ENCODE results near the gene UNC5C. TPM values are rescaled to one million over a fixed set of nuclear protein-coding genes. Genes with fewer than 3 reads are reported as not detected.

Gene UNC5C
- total and polyA plus RNA-seq, 2 of the 4 experiments (the other 2 are of a cell fraction), result under 0.01 TPM

DNA sequence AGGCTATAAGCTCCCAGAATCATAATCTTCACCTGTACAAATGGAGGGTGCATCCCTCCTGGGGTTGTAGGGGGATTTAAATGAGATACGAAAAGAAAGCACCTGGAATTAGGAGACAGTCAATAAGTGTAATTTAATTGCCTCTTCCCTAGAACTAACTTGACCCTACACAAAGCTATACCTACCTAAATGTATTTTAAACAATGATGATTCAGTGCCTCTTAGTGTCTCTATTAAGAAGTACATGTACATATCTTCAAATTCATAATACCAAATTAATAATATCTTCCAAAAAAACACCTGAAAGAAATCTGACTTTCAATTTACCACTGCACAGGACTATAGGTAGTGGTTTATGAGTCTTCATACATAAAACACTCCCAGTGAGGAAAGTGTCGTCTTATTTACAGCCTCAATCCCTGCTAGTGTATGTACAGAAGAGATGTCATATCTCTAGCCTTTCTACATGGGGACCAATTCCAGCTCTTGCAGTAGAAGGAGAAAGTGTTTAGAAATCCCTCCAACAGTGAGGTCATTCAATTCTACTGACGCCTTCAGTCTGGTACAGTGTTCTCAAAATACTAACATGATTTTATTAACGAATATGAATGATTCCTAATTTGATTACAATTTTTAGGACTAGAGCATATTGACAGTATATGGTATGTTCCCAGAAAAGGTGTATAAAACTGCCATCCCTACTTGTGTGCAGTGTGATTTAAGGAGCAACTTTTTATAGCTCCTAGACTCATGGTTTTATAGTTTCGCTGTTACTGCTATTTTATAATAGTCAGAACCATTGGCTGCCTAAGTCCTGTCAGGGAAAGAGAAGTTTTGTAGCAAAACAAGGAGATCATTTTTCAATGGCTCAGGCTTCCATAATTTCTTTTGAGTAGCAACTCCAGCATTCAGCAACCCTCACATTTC, 282.7 kb downstream of the UNC5C start:
- no peaks in the 10 kb centered on the region for H3K36me3 ChIP-seq (ENCODE audit: control insufficient read depth, insufficient read depth, low read length)
- no peak overlapping the region for H2BK20ac ChIP-seq (ENCODE audit: low read depth, low read length)
- H2BK120ac ChIP-seq (ENCODE audit: low read depth, low read length), result no peak overlapping the region
- no peaks in the 10 kb centered on the region for H3K9me1 ChIP-seq (ENCODE audit: insufficient read depth, low read length)
- ChIA-PET POLR2A (ENCODE audit: unreplicated experiment) (no interaction called here), CTCF (no interaction called here)
- H3K56ac ChIP-seq (ENCODE audit: extremely low read depth, insufficient read depth, low read length), result no peak overlapping the region
- H4K91ac ChIP-seq (ENCODE audit: insufficient read depth, low read depth, low read length), result no peak overlapping the region
- H4K20me1 ChIP-seq (ENCODE audit: insufficient read depth, low read length), result no peaks in the 10 kb centered on the region
- no peak overlapping the region for H3K14ac ChIP-seq (replicated peaks; ENCODE audit: low read depth, low read length)
- H2AFZ ChIP-seq (replicated peaks; ENCODE audit: low read length, poor library complexity), result no peak overlapping the region
- no peak overlapping the region for H3K4ac ChIP-seq (ENCODE audit: low read depth, low read length)
- DNase-seq (no peak), ATAC-seq (ENCODE audit: low read depth) (no peak)
- no peak overlapping the region for H3K9ac ChIP-seq (ENCODE audit: low read depth, low read length)
- H3K27ac ChIP-seq (ENCODE audit: insufficient read depth, low read length), result no peak overlapping the region
- dilution Hi-C loops (cut with HindIII; ENCODE audit: low sequenced_read_pairs, unreplicated experiment), result no loop called here
- intact Hi-C loops (cut with micrococcal nuclease), result no loop called here
- no peak overlapping the region for H2AK9ac ChIP-seq (replicated peaks; ENCODE audit: low read depth, low read length, poor library complexity)
- H3K4me2 ChIP-seq (ENCODE audit: low read depth, low read length), result no peak overlapping the region
- no TSS peak for BruUV-seq (replicated peaks)
- no peak overlapping the region for H2AK5ac ChIP-seq (ENCODE audit: low read depth, low read length)
- in situ Hi-C loops (cut with MboI; ENCODE audit: low sequenced_read_pairs), result no loop called here
- H3K79me1 ChIP-seq (ENCODE audit: low read depth in 1 of 2, low read length in 2 of 2), result no peaks in the 10 kb centered on the region
- no peak overlapping the region for H4K5ac ChIP-seq (ENCODE audit: low read depth, low read length)
- WGBS, 2 experiments (ENCODE audit: extremely low coverage in 2 of 2, insufficient read length in 1 of 2), result no CpG with 5 or more reads among the region's 5 CpGs
- no peak overlapping the region for H3K4me3 ChIP-seq (ENCODE audit: insufficient read depth, low read depth, low read length)
- no peak overlapping the region for H4K8ac ChIP-seq (ENCODE audit: low read depth in 2 of 2, low read length in 2 of 2)
- H2BK15ac ChIP-seq (ENCODE audit: low read depth, low read length), result no peak overlapping the region
- no peak overlapping the region for H2BK5ac ChIP-seq (ENCODE audit: low read depth, low read length, poor library complexity, severe bottlenecking)
- no peaks in the 10 kb centered on the region for H3K4me1 ChIP-seq (ENCODE audit: control insufficient read depth, insufficient read depth, low read length)
- no peaks in the 10 kb centered on the region for H3K27me3 ChIP-seq (ENCODE audit: control insufficient read depth, insufficient read depth, low read length)
- H3K18ac ChIP-seq (ENCODE audit: low read depth, low read length), result no peak overlapping the region
- H3K9me3 ChIP-seq (ENCODE audit: control insufficient read depth, insufficient read depth, low read length), result no peaks in the 10 kb centered on the region
- no peak overlapping the region for H3K23ac ChIP-seq (ENCODE audit: low read depth, low read length)
- no peak for TF ChIP-seq CEBPB (IDR thresholded peaks at IDR 0.05; ENCODE audit: low read depth, low read length)
- TF ChIP-seq, protein P1, sequence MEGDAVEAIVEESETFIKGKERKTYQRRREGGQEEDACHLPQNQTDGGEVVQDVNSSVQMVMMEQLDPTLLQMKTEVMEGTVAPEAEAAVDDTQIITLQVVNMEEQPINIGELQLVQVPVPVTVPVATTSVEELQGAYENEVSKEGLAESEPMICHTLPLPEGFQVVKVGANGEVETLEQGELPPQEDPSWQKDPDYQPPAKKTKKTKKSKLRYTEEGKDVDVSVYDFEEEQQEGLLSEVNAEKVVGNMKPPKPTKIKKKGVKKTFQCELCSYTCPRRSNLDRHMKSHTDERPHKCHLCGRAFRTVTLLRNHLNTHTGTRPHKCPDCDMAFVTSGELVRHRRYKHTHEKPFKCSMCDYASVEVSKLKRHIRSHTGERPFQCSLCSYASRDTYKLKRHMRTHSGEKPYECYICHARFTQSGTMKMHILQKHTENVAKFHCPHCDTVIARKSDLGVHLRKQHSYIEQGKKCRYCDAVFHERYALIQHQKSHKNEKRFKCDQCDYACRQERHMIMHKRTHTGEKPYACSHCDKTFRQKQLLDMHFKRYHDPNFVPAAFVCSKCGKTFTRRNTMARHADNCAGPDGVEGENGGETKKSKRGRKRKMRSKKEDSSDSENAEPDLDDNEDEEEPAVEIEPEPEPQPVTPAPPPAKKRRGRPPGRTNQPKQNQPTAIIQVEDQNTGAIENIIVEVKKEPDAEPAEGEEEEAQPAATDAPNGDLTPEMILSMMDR (conservative IDR thresholded peaks at IDR 0.05; ENCODE audit: low read depth, low read length), result no peak
- TF ChIP-seq FOS (IDR thresholded peaks at IDR 0.05; ENCODE audit: low read depth, low read length), result no peak
- no peak for TF ChIP-seq BHLHE40 (IDR thresholded peaks at IDR 0.05; ENCODE audit: low read depth, low read length)
- no peak for TF ChIP-seq RAD21 (IDR thresholded peaks at IDR 0.05; ENCODE audit: low read length)
- TF ChIP-seq POLR2A (IDR thresholded peaks at IDR 0.05; ENCODE audit: low read depth, low read length), result no peak
- TF ChIP-seq RFX5 (IDR thresholded peaks at IDR 0.05; ENCODE audit: low read depth, low read length), result no peak
- TF ChIP-seq SMC3 (IDR thresholded peaks at IDR 0.05; ENCODE audit: low read depth, low read length), result no peak
- no peak for TF ChIP-seq RCOR1 (IDR thresholded peaks at IDR 0.05; ENCODE audit: insufficient replicate concordance, low read length)
- no peak for TF ChIP-seq MAFK (IDR thresholded peaks at IDR 0.05; ENCODE audit: low read depth, low read length)
- TF ChIP-seq, protein P2, sequence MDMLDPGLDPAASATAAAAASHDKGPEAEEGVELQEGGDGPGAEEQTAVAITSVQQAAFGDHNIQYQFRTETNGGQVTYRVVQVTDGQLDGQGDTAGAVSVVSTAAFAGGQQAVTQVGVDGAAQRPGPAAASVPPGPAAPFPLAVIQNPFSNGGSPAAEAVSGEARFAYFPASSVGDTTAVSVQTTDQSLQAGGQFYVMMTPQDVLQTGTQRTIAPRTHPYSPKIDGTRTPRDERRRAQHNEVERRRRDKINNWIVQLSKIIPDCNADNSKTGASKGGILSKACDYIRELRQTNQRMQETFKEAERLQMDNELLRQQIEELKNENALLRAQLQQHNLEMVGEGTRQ (IDR thresholded peaks at IDR 0.05; ENCODE audit: low read depth, low read length), result no peak
- no peak for TF ChIP-seq MAZ (IDR thresholded peaks at IDR 0.05; ENCODE audit: borderline replicate concordance, low read depth, low read length)
- TF ChIP-seq MXI1 (IDR thresholded peaks at IDR 0.05; ENCODE audit: borderline replicate concordance, low read depth, low read length), result no peak
- no peak for TF ChIP-seq CHD1 (IDR thresholded peaks at IDR 0.05; ENCODE audit: low read depth, low read length)
- TF ChIP-seq NFE2L2 (IDR thresholded peaks at IDR 0.05; ENCODE audit: low read depth, low read length), result no peak
